Activated CD8-positive, alpha-beta memory T cell treated with anti-CD3 and anti-CD28 coated beads for 36 hours (primary cell): ENCODE results near the gene CAPN2. TPM values are rescaled to one million over a fixed set of nuclear protein-coding genes. Genes with fewer than 3 reads are reported as not detected.
"Not testable (repeated sequence)": the region's sequence is repeated elsewhere in the genome, so short reads cannot be mapped to it uniquely, and the experiment has no call there.

Source experiments
- CTCF ChIA-PET: fragments of 350-600 bp; sonication (Branson Sonifier 250); formaldehyde crosslinking; loops from one replicate; lab custom pipeline; 2021; ENCODE audit warnings: antibody characterized with exemption; lab: Charles Lee
- POLR2A ChIA-PET: fragments of 350-600 bp; sonication (Branson Sonifier 250); formaldehyde crosslinking; loops from one replicate; lab custom pipeline; 2021; ENCODE audit warnings: antibody characterized with exemption; lab: Charles Lee
- total RNA-seq, 2 experiments: library from RNA; stranded (reverse); gene quantifications; one replicate each; pipeline ENCODE4 v1.2.3, GENCODE V29; 2021

CAPN2 gene
- total RNA-seq, 2 experiments from 2014 or later = 59.6 to 60.2 TPM

DNA sequence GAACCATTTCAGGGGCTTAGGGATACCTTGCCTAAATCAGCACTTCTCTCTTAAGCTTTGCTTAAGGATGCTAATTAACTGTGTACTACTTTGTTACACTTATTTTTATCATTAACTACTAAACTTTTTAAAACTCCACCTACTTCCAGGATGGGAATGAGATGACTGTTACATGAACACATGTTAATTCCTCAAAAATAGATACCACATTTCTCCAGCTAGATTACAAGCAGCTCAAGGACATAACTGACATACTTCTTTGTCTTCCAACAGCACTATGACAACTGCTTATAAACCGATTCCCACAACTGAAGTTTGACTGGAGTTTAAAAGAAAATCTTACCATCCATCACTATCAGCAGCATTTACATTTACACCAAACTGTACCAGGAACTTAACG is 79.7 kb downstream of the CAPN2 start:
- POLR2A ChIA-PET = no interaction called here
- CTCF ChIA-PET = no interaction called here

DNA sequence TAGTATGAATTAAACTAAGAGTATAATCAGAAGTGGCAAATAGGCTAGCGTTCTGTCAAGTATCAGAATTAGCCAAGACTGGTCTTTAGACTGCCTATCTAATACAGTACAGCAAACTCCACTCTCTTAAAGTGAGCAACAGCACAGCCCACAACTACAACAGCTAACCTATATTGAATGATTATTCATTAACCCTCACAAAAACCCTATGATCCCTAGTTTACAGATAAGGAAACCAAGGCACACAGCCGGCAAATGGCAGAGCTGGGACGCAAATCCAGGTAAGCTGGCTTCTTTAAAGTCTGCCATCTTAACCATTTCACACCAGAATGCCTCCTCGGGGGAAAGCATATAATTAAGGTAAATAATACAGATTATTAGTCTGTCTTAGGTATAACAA is 81.4 kb downstream of the CAPN2 start:
- POLR2A ChIA-PET = no interaction called here

DNA sequence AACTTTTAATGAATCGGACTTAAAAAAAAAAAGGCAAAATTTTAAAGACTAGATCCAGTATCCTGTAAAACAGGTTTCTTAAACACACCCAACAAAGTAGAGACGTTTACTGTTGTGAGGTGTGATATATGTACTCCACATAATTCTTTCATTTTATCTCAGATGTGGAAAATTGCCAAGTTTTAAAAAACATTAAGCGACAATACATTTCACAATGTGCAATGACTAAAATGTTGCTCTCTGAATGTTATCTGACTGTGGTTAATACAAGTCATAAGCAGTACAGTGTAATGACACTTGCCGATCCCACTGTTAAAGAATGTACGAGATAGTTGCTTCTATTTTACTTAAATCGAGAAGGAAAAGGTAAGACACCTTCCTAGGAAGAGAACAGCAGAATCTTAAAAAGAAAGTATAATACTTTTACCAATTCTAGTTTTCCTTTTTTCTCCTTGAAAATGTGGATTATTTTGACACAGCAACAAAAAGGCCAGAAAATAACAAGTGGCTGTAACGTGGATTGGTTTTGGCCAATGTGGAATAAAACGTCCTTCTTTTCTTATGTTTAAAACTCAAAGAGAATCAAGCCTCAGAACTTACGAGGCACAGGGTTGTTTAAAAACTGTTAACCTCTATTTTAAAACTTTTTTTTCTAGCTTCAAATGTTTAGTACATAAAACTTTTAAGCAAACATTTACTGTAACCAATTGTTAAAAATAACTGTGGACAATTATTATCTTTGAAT is 82.0 kb downstream of the CAPN2 start:
- CTCF ChIA-PET = interaction anchor here (0.6 kb wide), 1 partner anchor 32 kb away, joined by 3 read pairs; no protein-coding TSS in a partner anchor
- POLR2A ChIA-PET = no interaction called here

More for the DNA sequence above, 81.4 kb downstream of the CAPN2 start:
- CTCF ChIA-PET = interaction anchor here (0.6 kb wide), 1 partner anchor 33 kb away, joined by 3 read pairs; no protein-coding TSS in a partner anchor

DNA sequence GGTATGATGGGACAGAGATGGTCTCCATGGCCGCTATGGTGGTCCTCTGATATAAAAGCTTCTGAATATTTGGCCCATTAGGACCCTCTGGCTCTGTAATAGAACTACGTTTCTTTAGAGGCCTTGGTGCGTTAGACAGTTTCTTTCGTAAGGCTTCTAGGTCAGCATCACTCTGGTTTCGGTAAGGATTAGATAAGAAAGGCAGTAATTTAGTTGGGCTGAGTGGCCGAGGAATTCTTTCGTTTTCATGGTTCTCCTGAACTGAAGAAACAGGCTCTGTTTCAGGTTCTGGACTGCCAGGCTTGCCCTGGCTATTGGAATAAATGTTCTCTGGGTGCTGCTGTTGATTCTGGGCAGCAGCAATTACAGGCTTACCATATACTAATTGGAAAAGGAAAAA is 83.9 kb downstream of the CAPN2 start:
- POLR2A ChIA-PET = no interaction called here
- CTCF ChIA-PET = no interaction called here

DNA sequence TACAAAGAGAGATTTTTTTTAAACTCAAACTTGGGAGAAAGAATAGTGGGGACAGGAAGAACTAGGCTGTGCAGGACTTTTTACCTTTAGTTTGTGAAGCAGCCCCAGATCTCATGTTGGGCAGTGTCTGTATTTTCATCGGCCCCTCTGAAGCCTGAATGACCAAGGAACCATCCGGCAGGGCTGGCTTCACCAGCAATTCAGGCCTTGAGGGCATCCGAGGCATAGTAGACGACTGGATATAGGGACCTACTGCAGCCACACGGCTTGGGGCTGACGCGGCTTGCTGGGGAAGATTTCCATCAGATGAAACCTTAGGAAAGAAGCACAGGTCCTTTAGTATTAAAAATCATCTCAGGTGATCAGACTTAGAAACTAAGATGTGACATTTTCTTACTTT is 89.7 kb downstream of the CAPN2 start:
- ChIA-PET POLR2A (no interaction called here), CTCF (no interaction called here)

DNA sequence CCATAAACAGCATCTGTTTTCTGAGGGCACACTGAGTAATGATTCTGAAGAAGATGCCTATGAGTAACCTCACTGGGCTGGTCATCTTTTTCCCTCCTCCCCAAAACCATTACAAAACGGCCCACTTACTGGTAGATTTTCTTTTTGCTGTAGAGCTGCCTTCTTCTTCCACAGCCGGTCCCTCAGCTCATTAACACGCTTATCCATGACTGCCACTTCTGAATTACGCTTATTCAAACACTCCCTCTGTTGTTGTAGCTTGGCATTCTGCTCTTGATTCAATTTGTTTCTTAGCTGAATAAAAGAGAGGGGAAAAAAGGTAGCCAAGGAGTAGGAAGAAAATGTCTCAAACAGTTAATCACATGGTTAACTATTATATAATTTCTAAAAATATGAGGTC is 90.3 kb downstream of the CAPN2 start:
- POLR2A ChIA-PET = no interaction called here
- CTCF ChIA-PET = no interaction called here

DNA sequence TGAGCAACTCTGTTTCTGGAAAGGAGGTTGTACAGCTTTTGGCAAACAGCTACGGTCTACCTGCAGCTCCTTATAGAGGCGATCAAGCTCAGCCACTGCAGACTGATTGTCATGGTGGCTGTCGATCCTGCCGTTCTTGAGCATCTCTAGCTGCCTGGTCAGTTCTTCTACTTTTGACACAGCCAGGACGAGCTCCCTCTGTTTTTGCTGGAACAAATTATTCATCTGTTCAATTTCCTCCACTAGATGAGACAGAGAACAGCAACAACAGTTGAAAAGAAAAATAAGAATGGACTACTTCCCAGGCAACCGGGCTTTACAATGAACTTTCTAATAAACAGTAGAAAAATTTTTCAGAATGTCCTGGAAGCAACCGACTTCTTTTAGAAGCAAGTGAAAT is 90.9 kb downstream of the CAPN2 start:
- ChIA-PET CTCF (no interaction called here), POLR2A (no interaction called here)

DNA sequence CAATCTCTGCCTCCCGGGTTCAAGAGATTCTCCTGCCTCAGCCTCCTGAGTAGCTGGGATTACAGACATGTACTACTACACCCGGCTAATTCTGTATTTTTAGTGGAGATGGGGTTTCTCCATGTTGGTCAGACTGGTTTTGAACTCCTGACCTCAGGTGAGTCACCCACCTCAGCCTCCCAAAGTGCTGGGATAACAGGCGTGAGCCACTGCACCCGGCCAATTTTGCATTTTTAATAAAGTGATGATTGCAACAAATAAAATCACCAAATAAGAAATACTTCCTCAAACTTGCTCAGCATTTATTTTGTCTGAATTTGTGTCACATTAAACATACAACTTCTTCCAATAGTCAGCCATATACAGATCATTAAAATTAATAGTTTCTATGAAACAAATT is 97.6 kb downstream of the CAPN2 start:
- POLR2A ChIA-PET, CTCF ChIA-PET: not testable (repeated sequence)

DNA sequence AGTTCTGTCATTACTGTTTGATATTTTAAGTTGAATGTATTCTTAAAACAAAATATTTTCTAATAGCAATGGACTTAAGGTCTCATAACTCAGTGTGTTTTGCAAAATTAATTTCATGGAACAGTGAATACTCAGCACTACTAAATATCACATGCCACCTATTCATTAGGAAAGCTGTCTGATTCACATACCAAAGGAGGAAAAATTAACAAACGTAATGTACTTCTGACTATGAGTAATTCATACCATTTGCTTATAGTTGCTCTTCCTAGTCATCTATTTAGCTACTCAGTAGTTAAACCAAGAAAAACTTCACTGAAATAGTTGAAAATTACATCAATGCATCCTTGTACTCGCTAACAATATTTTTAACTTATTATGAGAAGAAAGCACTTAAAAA is 98.2 kb downstream of the CAPN2 start:
- CTCF ChIA-PET = no interaction called here
- POLR2A ChIA-PET = no interaction called here

DNA sequence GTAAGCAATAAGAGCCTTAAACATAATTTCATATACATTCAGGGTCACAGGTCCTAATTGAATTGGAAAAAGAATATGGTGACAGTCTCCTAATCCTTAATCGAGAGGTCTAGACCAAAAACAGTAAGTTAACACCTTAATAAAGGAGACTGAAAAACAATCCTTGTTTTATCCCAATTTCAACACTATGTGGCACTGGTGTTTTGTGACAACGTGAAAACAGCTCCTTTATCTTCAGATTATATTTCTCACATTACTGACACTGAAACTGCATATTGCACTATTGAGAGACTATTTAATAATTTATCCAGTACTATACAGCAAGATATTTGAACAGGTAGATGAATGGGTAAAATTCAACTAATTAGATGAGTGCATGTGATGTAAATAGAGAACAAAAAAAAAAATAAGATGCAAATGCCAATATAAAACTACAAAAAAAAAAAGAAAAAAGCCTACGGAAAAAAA is 99.3 kb downstream of the CAPN2 start:
- CTCF ChIA-PET = interaction anchor here (0.6 to 1.9 kb wide), 7 partner anchors 29 to 389 kb away, joined by 3 to 5 read pairs (median 4); no protein-coding TSS in a partner anchor
- POLR2A ChIA-PET = no interaction called here

DNA sequence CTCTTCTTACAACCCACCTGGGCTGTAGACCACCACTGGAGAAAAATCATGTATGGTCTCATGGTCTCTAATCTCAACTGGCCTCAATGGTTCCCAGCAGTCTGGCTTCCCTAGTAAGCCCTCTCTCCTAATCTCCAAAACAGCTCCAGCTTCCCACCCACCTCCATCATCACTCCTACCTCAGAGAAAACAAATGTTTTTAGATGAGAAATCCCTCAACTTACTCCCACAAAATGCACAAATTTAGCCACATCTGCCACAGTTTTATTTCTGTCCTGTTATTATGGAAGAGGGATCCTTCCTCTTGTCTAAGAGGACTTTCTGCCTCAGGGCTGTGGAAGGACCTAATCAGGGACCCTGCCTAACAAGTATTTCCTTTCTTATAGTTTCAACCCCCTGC is 101.3 kb downstream of the CAPN2 start:
- ChIA-PET POLR2A (no interaction called here), CTCF (no interaction called here)

DNA sequence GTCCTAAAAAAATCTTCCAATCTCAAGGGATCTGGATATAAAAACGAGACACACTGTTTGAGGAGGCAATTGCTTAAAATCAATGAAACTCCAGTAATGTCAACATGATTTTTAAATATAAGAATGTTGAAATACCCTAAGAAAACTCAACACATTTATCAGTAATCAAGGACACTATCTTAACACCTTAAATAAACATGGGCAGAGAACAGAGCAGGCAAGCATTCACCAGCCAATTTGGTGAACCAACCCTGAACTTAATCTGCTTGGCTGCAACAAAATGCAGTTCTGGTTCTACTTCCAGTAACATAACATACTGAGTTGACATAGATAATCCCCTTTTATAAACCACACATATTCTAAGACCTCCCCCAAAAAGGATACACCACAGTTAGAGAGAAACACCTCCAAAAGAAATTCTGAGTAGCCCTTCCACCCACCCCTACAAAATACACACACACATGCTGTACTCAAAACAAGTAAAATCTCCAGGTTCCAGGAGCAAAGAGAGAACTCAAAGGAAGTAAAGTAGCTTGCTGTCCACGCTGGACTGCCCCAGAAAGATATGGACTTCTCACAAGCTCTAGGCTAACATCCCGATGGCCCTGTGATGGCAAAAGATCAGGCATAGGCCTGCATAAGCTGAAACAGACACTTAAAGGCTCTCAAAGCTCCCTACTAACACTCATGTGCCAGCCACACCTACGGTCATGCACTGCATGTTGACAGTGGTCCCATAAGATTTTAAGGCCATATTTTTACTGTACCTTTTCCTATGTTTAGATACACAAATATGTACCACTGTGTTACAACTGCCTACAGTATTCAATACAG is 102.9 kb downstream of the CAPN2 start:
- ChIA-PET POLR2A (no interaction called here), CTCF (no interaction called here)

DNA sequence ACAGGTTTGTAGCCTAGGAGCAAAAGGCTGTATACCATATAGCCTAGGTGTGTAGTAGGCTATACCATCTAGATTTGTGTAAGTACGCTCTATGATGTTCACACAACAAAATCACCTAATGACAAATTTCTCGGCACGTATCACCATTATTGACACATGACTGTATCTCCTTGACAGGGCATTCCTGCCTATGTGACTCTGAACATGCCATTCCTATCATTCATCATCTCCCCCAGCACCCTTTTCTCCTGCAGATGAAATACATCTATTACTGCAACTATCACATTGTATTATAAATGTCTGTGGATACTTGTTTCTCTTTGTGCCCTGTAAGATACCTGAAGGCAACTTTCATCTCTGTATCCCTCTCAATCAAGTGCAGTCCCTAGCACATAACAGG is 103.5 kb downstream of the CAPN2 start:
- POLR2A ChIA-PET = no interaction called here
- CTCF ChIA-PET = no interaction called here

DNA sequence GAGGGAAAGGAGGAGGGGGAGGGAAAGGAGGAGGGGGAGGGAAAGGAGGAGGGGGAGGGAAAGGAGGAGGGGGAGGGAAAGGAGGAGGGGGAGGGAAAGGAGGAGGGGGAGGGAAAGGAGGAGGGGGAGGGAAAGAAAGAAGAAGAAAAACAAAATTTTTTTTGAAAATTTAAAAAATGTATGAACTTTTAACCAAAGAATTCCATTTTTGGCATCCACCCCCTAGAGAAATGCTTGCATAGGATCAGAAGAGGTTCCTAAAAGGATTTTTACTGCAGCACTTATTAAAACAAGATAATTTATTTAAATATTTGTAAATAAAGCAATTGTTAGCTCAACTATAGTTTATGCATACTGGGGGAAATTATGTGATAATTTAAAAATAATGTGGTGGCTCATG is 104.9 kb downstream of the CAPN2 start:
- CTCF ChIA-PET = interaction anchor here (0.6 kb wide), 1 partner anchor 31 kb away, joined by 3 read pairs; no protein-coding TSS in a partner anchor
- POLR2A ChIA-PET = not testable (repeated sequence)

DNA sequence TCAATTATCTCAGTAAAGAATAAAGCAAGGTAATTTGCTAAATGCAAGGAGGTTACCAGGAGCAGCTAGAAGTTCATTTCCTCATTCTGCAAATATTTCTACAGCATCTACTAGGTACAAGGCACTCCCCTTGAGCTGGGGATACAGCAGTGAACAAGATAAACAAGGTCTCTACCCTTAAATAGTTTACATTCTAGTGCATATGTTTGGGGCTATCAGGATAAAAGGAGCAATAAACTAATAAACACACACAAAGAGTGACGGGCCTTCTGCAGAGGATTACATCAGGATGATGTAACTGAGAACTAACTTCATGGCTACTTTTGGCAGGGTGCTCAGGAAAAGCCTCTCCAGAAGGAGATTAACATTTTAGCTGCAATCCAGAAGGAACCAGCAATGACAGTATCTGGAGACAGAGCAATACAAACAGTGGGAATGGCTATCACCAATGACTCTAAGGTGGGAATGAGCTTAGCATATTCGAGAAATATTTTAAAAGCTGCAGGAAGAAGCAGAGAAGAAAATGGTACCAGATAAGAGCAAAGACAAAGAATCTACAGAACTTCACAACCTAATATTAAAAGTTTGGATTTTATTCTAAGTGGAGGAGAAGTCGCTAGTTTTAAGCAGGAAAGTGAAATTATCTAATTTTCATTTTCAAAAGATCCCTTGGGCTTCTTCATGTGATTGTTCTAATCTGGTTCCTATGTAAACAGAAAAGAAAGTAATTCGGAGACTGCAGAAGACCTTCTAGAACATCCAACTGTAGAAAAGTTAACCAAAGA is 107.6 kb downstream of the CAPN2 start:
- POLR2A ChIA-PET = no interaction called here
- CTCF ChIA-PET = no interaction called here

DNA sequence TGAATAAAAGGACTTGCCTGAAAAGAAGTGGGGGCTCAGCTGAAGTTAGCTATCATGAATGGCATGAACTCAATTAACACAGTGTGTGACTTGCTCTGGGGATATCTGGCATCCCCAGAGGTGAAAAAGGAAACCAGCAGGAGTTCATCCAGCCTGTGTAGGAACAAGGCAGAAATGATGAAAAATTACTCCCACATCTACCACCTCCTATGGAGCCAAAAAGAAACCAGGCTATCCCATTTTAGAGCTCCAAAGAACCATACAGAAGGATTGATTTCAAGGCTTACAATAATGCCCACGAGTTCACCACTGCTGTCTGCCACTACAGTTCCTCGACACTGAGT is 108.1 kb downstream of the CAPN2 start:
- POLR2A ChIA-PET = no interaction called here

DNA sequence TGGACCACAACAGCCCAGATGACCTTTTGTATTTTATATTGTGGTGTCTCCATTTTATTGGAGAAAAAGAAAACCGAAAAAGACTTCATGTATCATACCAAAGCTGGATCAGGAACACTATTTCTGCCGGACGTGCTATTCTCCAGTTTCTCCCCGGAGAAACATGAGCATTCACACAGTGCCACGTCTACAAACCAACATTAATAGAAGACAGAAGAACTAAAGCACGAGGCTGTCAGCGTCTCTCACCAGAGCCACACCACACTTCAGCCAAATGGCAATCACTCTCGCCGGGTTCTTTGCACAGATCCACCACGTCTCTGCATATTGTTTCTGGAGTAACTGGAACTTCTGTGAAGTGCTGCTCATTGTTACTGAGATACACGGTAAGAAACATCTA is 108.6 kb downstream of the CAPN2 start:
- ChIA-PET CTCF (no interaction called here), POLR2A (no interaction called here)

More for the DNA sequence above, 108.1 kb downstream of the CAPN2 start:
- CTCF ChIA-PET = no interaction called here

DNA sequence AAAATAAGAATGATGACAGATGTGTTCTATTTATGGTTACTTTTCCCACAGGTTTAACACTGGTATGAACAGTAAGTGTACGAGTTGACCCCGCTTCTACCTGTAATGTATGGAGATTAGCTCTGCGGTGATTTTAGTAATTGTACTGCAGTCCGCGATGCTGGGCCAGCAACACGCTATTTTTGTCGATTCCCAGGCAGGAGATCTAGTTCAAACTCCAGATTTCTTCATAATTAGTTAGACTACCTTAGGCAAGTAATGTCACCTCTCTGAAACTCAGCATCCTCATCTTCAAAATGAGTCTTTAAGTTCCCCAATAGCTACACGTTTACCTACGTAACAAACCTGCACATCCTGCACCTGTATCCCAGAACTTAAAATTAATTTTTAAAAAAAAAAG is 111.9 kb downstream of the CAPN2 start:
- POLR2A ChIA-PET = no interaction called here

DNA sequence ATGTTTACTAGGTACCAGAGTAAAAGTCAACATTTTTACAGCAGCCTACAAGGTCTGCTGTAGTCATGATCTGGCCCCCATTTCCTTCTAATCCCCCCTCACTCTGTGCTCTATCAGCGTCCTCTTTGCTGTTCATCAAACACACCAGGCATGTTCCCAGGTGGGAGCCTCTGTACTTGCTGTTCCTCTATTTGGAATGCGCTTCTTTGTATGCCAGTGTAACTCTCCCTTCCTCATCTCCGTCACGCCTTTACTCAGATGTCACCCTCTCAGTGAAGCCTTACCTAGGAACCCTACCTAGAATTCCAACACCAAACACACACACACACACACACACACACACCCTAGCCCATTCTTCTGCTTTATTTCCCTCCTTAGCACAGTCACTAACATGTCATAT is 112.4 kb downstream of the CAPN2 start:
- POLR2A ChIA-PET = no interaction called here
- CTCF ChIA-PET = interaction anchor here (2.0 kb wide), 1 partner anchor 75 kb away, joined by 4 read pairs; no protein-coding TSS in a partner anchor

More for the DNA sequence above, 111.9 kb downstream of the CAPN2 start:
- CTCF ChIA-PET = interaction anchor here (2.0 kb wide), 1 partner anchor 75 kb away, joined by 4 read pairs; no protein-coding TSS in a partner anchor
